Liver (tissue), 9 donors: ENCODE results near the gene CCDC28B. TPM values are rescaled to one million over a fixed set of nuclear protein-coding genes. Genes with fewer than 3 reads are reported as not detected.
A peak's percentile ranks its signal among the peaks of the same experiment; 100 is the strongest.

ENCODE experiments used
- DNase-seq: peaks from one replicate; pipeline ENCODE4 v3.0.0-alpha.2; 2017; ENCODE audit warnings: low spot score
- H3K27ac ChIP-seq, 2 donors: one replicate each; pipeline ENCODE4 v1.7.0; 2013; ENCODE audit warnings: inconsistent platforms in 2 of 2, low read length in 2 of 2, control low read depth in 1 of 2, low read depth in 1 of 2, mild to moderate bottlenecking in 1 of 2
- H3K27me3 ChIP-seq, 4 donors: one replicate each; pipeline versions ENCODE4 v1.6.1 to v1.7.0; 2013; ENCODE audit warnings: low read length in 3 of 4, inconsistent platforms in 1 of 4, mild to moderate bottlenecking in 1 of 4, moderate library complexity in 1 of 4; ENCODE audit not compliant: control insufficient read depth in 4 of 4, insufficient read depth in 4 of 4
- H3K36me3 ChIP-seq, 4 donors: one replicate each; pipeline versions ENCODE4 v1.6.1 to v1.7.0; 2013; ENCODE audit warnings: low read length in 3 of 4, mild to moderate bottlenecking in 3 of 4, low read depth in 1 of 4, moderate library complexity in 1 of 4; ENCODE audit not compliant: control insufficient read depth in 4 of 4, insufficient read depth in 3 of 4
- H3K4me1 ChIP-seq, 4 donors: one replicate each; pipeline versions ENCODE4 v1.6.1 to v1.7.0; 2013; ENCODE audit warnings: low read length in 3 of 4, mild to moderate bottlenecking in 3 of 4, moderate library complexity in 1 of 4; ENCODE audit not compliant: control insufficient read depth in 4 of 4, insufficient read depth in 4 of 4
- H3K4me3 ChIP-seq, 3 donors: one replicate each; pipeline versions ENCODE4 v1.6.1 to v1.7.0; 2013; ENCODE audit warnings: low read length in 3 of 3, control low read depth in 1 of 3, low read depth in 1 of 3, mild to moderate bottlenecking in 1 of 3
- H3K9ac ChIP-seq, 2 donors: one replicate each; pipeline ENCODE4 v1.7.0; 2013; ENCODE audit warnings: low read length in 2 of 2, mild to moderate bottlenecking in 2 of 2, moderate library complexity in 2 of 2, control low read depth in 1 of 2, low read depth in 1 of 2
- H3K9me3 ChIP-seq, 4 donors: one replicate each; pipeline versions ENCODE4 v1.6.1 to v1.7.0; 2013; ENCODE audit warnings: low read length in 3 of 4; ENCODE audit not compliant: control insufficient read depth in 4 of 4
- EGR1 ChIP-seq, 2 donors: IDR thresholded peaks; 2 replicates each; pipeline ENCODE4 v1.6.1; 2016 to 2018; ENCODE audit warnings: antibody characterized with exemption in 2 of 2, low read depth in 2 of 2
- GABPA ChIP-seq, 2 donors: IDR thresholded peaks in 1 of 2; conservative IDR thresholded peaks in 1 of 2; 2 replicates each; pipeline ENCODE4 v1.6.1; 2016; ENCODE audit warnings: antibody characterized with exemption in 2 of 2, mild to moderate bottlenecking in 1 of 2, moderate library complexity in 1 of 2
- HNF4G ChIP-seq: IDR thresholded peaks from 2 replicates; pipeline ENCODE4 v1.6.1; 2016; ENCODE audit warnings: antibody characterized with exemption
- JUND ChIP-seq, 2 donors: IDR thresholded peaks; 2 replicates each; pipeline ENCODE4 v1.6.1; 2016; ENCODE audit warnings: antibody characterized with exemption in 2 of 2
- RAD21 ChIP-seq, 2 donors: IDR thresholded peaks; 2 replicates each; pipeline ENCODE4 v1.6.1; 2016; ENCODE audit warnings: antibody characterized with exemption in 2 of 2, mild to moderate bottlenecking in 2 of 2
- RXRA ChIP-seq, 2 donors: IDR thresholded peaks; 2 replicates each; pipeline ENCODE4 v1.6.1; 2017 to 2018; ENCODE audit warnings: antibody characterized with exemption in 2 of 2, mild to moderate bottlenecking in 1 of 2
- SP1 ChIP-seq: IDR thresholded peaks from 2 replicates; pipeline ENCODE4 v1.6.1; 2018; ENCODE audit warnings: antibody characterized with exemption, mild to moderate bottlenecking
- YY1 ChIP-seq: IDR thresholded peaks from 2 replicates; pipeline ENCODE4 v1.6.1; 2016; ENCODE audit warnings: antibody characterized with exemption, mild to moderate bottlenecking
- WGBS: extraction: QIAGEN DNeasy Blood & Tissue Kit; methylation state at CpG from one replicate; pipeline ENCODE4 v1.1.7; 2013; 5-methylcytosine and 5-hydroxymethylcytosine counted together
- polyA plus RNA-seq, 2 donors: library from polyadenylated mRNA; stranded (reverse) in 1 of 2; unstranded in 1 of 2; fragments of 200-250 nt in 1 of 2; fragments of >200 nt in 1 of 2; fragmentation: Nextera tagmentation in 1 of 2; extraction: Ambion mirVana in 1 of 2; gene quantifications; one replicate each; pipeline versions ENCODE4 v1.2.1 to v1.2.3, GENCODE V29; 2013 to 2015
- total RNA-seq, 2 donors: library from RNA; depleted of rRNA; stranded (reverse); fragments of >200 nt; gene quantifications; one replicate each; pipeline ENCODE4 v1.2.3, GENCODE V29; 2014
- TF ChIP-seq, protein P1 (sequence below): IDR thresholded peaks from 2 replicates; pipeline ENCODE4 v1.6.1; 2016; ENCODE audit warnings: antibody characterized with exemption
- TF ChIP-seq, protein P2 (sequence below): fragments of 150-350 bp; IDR thresholded peaks from 2 replicates; pipeline ENCODE4 v1.5.1; 2017; ENCODE audit warnings: improper control_type of control experiment, low read depth, low read length; ENCODE audit not compliant: missing input control
- TF ChIP-seq, protein P3 (sequence below): IDR thresholded peaks from 2 replicates; pipeline ENCODE4 v1.6.1; 2016; ENCODE audit warnings: antibody characterized with exemption
- donor health status: healthy.
- donor health status: healthy.
- donor health status: healthy.
- donor health status: healthy.
- donor health status: healthy.

CCDC28B gene
- total and polyA plus RNA-seq, 4 donors = 0.75 to 20.6 (median 1.0) TPM

GRCh38 chr1:32240140-32240951, 40.0 kb downstream of the CCDC28B start:
- H3K27ac ChIP-seq = peak overlapping the region; percentile 40 to 67
- peak overlapping the region; percentile 3 to 21 for H3K9ac ChIP-seq

GRCh38 chr1:32241001-32241763, 40.8 kb downstream of the CCDC28B start:
- 9% methylated on average over 55 of the region's 55 CpGs for whole genome bisulfite sequencing
- Histone ChIP-seq H3K36me3 (no peaks in the 10 kb centered on the region), H3K27me3 (no peaks in the 10 kb centered on the region), H3K9ac (peak overlapping the region in 1 of 2 donors; percentile 21), H3K9me3 (no peaks in the 10 kb centered on the region), H3K27ac (peak overlapping the region; percentile 40 to 67), H3K4me1 (peaks cover 4 to 15% (median 11%) of the 10 kb centered on the region in 4 donors), H3K4me3 (peak overlapping the region in 2 of 3 donors; percentile 59 to 61)
- DNase-seq = no peak
- no peak for TF ChIP-seq GABPA (IDR thresholded peaks at IDR 0.05 in 1 of 2, conservative IDR thresholded peaks at IDR 0.05 in 1 of 2)
- peak in 1 of 2 donors; percentile 9 for TF ChIP-seq RAD21 (IDR thresholded peaks at IDR 0.05)

More at GRCh38 chr1:32240140-32240951, 40.0 kb downstream of the CCDC28B start:
- no peaks in the 10 kb centered on the region for H3K36me3 ChIP-seq
- peak; percentile 64 for DNase-seq
- H3K4me3 ChIP-seq = peak overlapping the region; percentile 38 to 61 (median 59)
- 5% methylated on average over 62 of the region's 62 CpGs for WGBS
- no peaks in the 10 kb centered on the region for H3K9me3 ChIP-seq
- H3K27me3 ChIP-seq = no peaks in the 10 kb centered on the region
- TF ChIP-seq, protein P1, sequence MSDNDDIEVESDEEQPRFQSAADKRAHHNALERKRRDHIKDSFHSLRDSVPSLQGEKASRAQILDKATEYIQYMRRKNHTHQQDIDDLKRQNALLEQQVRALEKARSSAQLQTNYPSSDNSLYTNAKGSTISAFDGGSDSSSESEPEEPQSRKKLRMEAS = no peak
- peak; percentile 42 to 54 for TF ChIP-seq RAD21 (IDR thresholded peaks at IDR 0.05)
- no peak for TF ChIP-seq EGR1 (IDR thresholded peaks at IDR 0.05; ENCODE audit: low read depth in 2 of 2)
- no peak for TF ChIP-seq HNF4G
- peak; percentile 40 for TF ChIP-seq YY1
- TF ChIP-seq, protein P2, sequence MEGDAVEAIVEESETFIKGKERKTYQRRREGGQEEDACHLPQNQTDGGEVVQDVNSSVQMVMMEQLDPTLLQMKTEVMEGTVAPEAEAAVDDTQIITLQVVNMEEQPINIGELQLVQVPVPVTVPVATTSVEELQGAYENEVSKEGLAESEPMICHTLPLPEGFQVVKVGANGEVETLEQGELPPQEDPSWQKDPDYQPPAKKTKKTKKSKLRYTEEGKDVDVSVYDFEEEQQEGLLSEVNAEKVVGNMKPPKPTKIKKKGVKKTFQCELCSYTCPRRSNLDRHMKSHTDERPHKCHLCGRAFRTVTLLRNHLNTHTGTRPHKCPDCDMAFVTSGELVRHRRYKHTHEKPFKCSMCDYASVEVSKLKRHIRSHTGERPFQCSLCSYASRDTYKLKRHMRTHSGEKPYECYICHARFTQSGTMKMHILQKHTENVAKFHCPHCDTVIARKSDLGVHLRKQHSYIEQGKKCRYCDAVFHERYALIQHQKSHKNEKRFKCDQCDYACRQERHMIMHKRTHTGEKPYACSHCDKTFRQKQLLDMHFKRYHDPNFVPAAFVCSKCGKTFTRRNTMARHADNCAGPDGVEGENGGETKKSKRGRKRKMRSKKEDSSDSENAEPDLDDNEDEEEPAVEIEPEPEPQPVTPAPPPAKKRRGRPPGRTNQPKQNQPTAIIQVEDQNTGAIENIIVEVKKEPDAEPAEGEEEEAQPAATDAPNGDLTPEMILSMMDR = peak; percentile 17
- TF ChIP-seq, protein P3, sequence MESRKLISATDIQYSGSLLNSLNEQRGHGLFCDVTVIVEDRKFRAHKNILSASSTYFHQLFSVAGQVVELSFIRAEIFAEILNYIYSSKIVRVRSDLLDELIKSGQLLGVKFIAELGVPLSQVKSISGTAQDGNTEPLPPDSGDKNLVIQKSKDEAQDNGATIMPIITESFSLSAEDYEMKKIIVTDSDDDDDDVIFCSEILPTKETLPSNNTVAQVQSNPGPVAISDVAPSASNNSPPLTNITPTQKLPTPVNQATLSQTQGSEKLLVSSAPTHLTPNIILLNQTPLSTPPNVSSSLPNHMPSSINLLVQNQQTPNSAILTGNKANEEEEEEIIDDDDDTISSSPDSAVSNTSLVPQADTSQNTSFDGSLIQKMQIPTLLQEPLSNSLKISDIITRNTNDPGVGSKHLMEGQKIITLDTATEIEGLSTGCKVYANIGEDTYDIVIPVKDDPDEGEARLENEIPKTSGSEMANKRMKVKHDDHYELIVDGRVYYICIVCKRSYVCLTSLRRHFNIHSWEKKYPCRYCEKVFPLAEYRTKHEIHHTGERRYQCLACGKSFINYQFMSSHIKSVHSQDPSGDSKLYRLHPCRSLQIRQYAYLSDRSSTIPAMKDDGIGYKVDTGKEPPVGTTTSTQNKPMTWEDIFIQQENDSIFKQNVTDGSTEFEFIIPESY = no peak
- no peak for TF ChIP-seq RXRA (IDR thresholded peaks at IDR 0.05)
- TF ChIP-seq SP1 = peak; percentile 31
- TF ChIP-seq JUND (IDR thresholded peaks at IDR 0.05) = no peak
- peaks cover 4 to 15% (median 11%) of the 10 kb centered on the region in 4 donors for H3K4me1 ChIP-seq
